ENCODE measurements around the gene LILRA6.
"Not testable (repeated sequence)": the region's sequence is repeated elsewhere in the genome, so short reads cannot be mapped to it uniquely, and the experiment has no call there.

LILRA6 gene

GRCh38 chr19:54242646-54243045, at the start of gene LILRA6:
TSS of gene LILRA6 (minus strand) at chr19:54242790.
- DNase-seq (ENCODE audit: low read depth in 2 of 2) = not testable (repeated sequence)

GRCh38 chr19:54289160-54289559, 46.6 kb upstream of the LILRA6 start:
- DNase-seq (ENCODE audit: low read depth in 2 of 2) = not testable (repeated sequence)

- no peak for DNase-seq (ENCODE audit: low read depth in 2 of 2)
Observed at GRCh38 chr19:54287456-54287855, 44.9 kb upstream of the LILRA6 start.

- not testable (repeated sequence) for DNase-seq (ENCODE audit: low read depth in 2 of 2)
Observed at GRCh38 chr19:54286283-54286682, 43.7 kb upstream of the LILRA6 start.

GRCh38 chr19:54285427-54286056, 43.0 kb upstream of the LILRA6 start:
- DNase-seq (ENCODE audit: low read depth in 2 of 2) = not testable (repeated sequence)

GRCh38 chr19:54282686-54283470, 40.3 kb upstream of the LILRA6 start:
- no peak for DNase-seq (ENCODE audit: low read depth in 2 of 2)

- not testable (repeated sequence) for DNase-seq (ENCODE audit: low read depth in 2 of 2)
Observed at GRCh38 chr19:54281729-54282075, 39.1 kb upstream of the LILRA6 start.

- DNase-seq (ENCODE audit: low read depth in 2 of 2) = no peak
Observed at GRCh38 chr19:54281007-54281728, 38.6 kb upstream of the LILRA6 start, which contains the start of gene LILRB2. TSS of gene LILRB2 (minus strand) at chr19:54281110. CDS start at chr19:54280496, 614 bp downstream.

- DNase-seq (ENCODE audit: low read depth in 2 of 2) = not testable (repeated sequence)
Observed at GRCh38 chr19:54280441-54280840, 37.9 kb upstream of the LILRA6 start.

GRCh38 chr19:54280025-54280424, 37.4 kb upstream of the LILRA6 start:
- DNase-seq (ENCODE audit: low read depth in 2 of 2) = not testable (repeated sequence)

GRCh38 chr19:54279406-54279962, 36.9 kb upstream of the LILRA6 start:
- DNase-seq (ENCODE audit: low read depth in 2 of 2) = no peak

GRCh38 chr19:54278571-54279195, 36.1 kb upstream of the LILRA6 start:
- DNase-seq (ENCODE audit: low read depth in 2 of 2) = not testable (repeated sequence)

GRCh38 chr19:54278056-54278455, 35.5 kb upstream of the LILRA6 start:
- DNase-seq (ENCODE audit: low read depth in 2 of 2) = not testable (repeated sequence)

- not testable (repeated sequence) for DNase-seq (ENCODE audit: low read depth in 2 of 2)
Observed at GRCh38 chr19:54277111-54277615, 34.6 kb upstream of the LILRA6 start.

- no peak for DNase-seq (ENCODE audit: low read depth in 2 of 2)
Observed at GRCh38 chr19:54275951-54276350, 33.4 kb upstream of the LILRA6 start.

GRCh38 chr19:54274516-54274915, 31.9 kb upstream of the LILRA6 start:
- DNase-seq (ENCODE audit: low read depth in 2 of 2) = not testable (repeated sequence)

- DNase-seq (ENCODE audit: low read depth in 2 of 2) = no peak
Observed at GRCh38 chr19:54273821-54274220, 31.2 kb upstream of the LILRA6 start.

GRCh38 chr19:54272181-54272580, 29.6 kb upstream of the LILRA6 start:
- not testable (repeated sequence) for DNase-seq (ENCODE audit: low read depth in 2 of 2)

GRCh38 chr19:54271587-54271986, 29.0 kb upstream of the LILRA6 start:
- DNase-seq (ENCODE audit: low read depth in 2 of 2) = not testable (repeated sequence)

GRCh38 chr19:54271106-54271505, 28.5 kb upstream of the LILRA6 start:
- no peak for DNase-seq (ENCODE audit: low read depth in 2 of 2)

- DNase-seq (ENCODE audit: low read depth in 2 of 2) = no peak
Observed at GRCh38 chr19:54268936-54269335, 26.3 kb upstream of the LILRA6 start.

All from stimulated activated CD8-positive, alpha-beta memory T cell treated with anti-CD3 and anti-CD28 coated beads, Interleukin-7, amount 100 ng/mL, for 1 hour (primary cell).